Measurements from ENCODE around the gene LDB2. TPM values are rescaled to one million over a fixed set of nuclear protein-coding genes. Genes with fewer than 3 reads are reported as not detected.

The LDB2 gene
- total RNA-seq, 1 experiment from 2014 or later, result not detected

GRCh38 chr4:16760617-16761363, 137.7 kb downstream of the LDB2 start:
- no peak for DNase-seq (ENCODE audit: extremely low read depth, low read depth)

- DNase-seq (ENCODE audit: extremely low read depth, low read depth), result no peak
Observed at GRCh38 chr4:16759931-16760582, 138.4 kb downstream of the LDB2 start.

- DNase-seq (ENCODE audit: extremely low read depth, low read depth), result no peak
Observed at GRCh38 chr4:16758816-16759215, 139.6 kb downstream of the LDB2 start.

GRCh38 chr4:16758255-16758654, 140.2 kb downstream of the LDB2 start:
- no peak for DNase-seq (ENCODE audit: extremely low read depth, low read depth)

- no peak for DNase-seq (ENCODE audit: extremely low read depth, low read depth)
Observed at GRCh38 chr4:16757080-16757521, 141.3 kb downstream of the LDB2 start.

- DNase-seq (ENCODE audit: extremely low read depth, low read depth), result no peak
Observed at GRCh38 chr4:16754104-16754503, 144.3 kb downstream of the LDB2 start.

- no peak for DNase-seq (ENCODE audit: extremely low read depth, low read depth)
Observed at GRCh38 chr4:16752150-16752549, 146.3 kb downstream of the LDB2 start.

- DNase-seq (ENCODE audit: extremely low read depth, low read depth), result no peak
Observed at GRCh38 chr4:16750882-16751642, 147.4 kb downstream of the LDB2 start.

- no peak for DNase-seq (ENCODE audit: extremely low read depth, low read depth)
Observed at GRCh38 chr4:16750216-16750615, 148.2 kb downstream of the LDB2 start.

- no peak for DNase-seq (ENCODE audit: extremely low read depth, low read depth)
Observed at GRCh38 chr4:16745887-16746286, 152.6 kb downstream of the LDB2 start.

- no peak for DNase-seq (ENCODE audit: extremely low read depth, low read depth)
Observed at GRCh38 chr4:16745009-16745635, 153.3 kb downstream of the LDB2 start.

GRCh38 chr4:16741287-16741686, 157.2 kb downstream of the LDB2 start:
- DNase-seq (ENCODE audit: extremely low read depth, low read depth), result no peak

GRCh38 chr4:16739997-16740624, 158.3 kb downstream of the LDB2 start:
- no peak for DNase-seq (ENCODE audit: extremely low read depth, low read depth)

- DNase-seq (ENCODE audit: extremely low read depth, low read depth), result no peak
Observed at GRCh38 chr4:16738558-16738957, 159.9 kb downstream of the LDB2 start.

- DNase-seq (ENCODE audit: extremely low read depth, low read depth), result no peak
Observed at GRCh38 chr4:16733509-16733908, 164.9 kb downstream of the LDB2 start.

GRCh38 chr4:16732741-16733140, 165.7 kb downstream of the LDB2 start:
- no peak for DNase-seq (ENCODE audit: extremely low read depth, low read depth)

GRCh38 chr4:16731776-16732380, 166.6 kb downstream of the LDB2 start:
- DNase-seq (ENCODE audit: extremely low read depth, low read depth), result no peak

GRCh38 chr4:16730522-16731205, 167.8 kb downstream of the LDB2 start:
- no peak for DNase-seq (ENCODE audit: extremely low read depth, low read depth)

- no peak for DNase-seq (ENCODE audit: extremely low read depth, low read depth)
Observed at GRCh38 chr4:16729336-16729735, 169.1 kb downstream of the LDB2 start.

GRCh38 chr4:16728849-16729248, 169.6 kb downstream of the LDB2 start:
- DNase-seq (ENCODE audit: extremely low read depth, low read depth), result no peak

All from NCI-H460 (cell line).